ENCODE measurements around the gene SPATA31C2. TPM values are rescaled to one million over a fixed set of nuclear protein-coding genes. Genes with fewer than 3 reads are reported as not detected.
A peak's percentile ranks its signal among the peaks of the same experiment; 100 is the strongest.
"Not testable (repeated sequence)": the region's sequence is repeated elsewhere in the genome, so short reads cannot be mapped to it uniquely, and the experiment has no call there.

Gene SPATA31C2
- polyA plus RNA-seq (2013, experiment 1 of 2; ENCODE audit: insufficient read length), result not detected
- not detected for polyA plus RNA-seq (2013, experiment 2 of 2; ENCODE audit: insufficient read length)

- DNase-seq, result not testable (repeated sequence)
Observed at GRCh38 chr9:88138375-88138774, at the start of gene SPATA31C2. Gene SPATA31C2, minus strand, starts transcription at chr9:88138475. Its CDS starts 29 bp downstream, at chr9:88138446.

GRCh38 chr9:88187631-88188030 is 49.4 kb upstream of the SPATA31C2 start:
- DNase-seq, result peak; percentile 6

DNA sequence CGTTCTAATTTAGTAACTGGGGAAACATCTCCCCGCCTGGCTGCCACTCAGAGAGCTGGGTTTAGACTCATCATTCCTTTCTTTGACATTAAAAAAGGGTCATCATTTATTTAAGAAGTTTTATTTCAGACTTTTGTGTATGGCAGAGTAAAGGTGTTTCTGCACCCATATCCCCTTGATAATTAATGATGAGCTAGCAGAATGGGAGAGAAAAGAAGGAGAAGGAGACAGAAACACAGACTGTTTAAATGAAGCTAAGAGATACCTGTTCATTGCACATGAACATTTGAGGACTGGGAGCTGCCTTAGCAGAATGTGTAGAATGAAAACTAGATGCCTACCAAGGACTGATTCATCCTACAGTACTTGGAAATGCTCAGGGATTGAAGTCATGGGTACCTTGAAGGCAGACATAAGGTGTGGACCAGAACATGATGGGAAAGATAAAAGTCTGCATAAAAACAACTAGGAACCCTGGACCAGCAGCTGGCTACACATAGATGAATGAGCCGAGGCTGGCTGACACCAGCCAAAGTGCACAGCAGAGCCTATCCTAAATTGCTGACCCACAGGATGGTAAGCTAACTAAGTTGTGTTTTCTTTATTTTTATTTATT is 48.3 kb upstream of the SPATA31C2 start:
- no peak for DNase-seq

DNA sequence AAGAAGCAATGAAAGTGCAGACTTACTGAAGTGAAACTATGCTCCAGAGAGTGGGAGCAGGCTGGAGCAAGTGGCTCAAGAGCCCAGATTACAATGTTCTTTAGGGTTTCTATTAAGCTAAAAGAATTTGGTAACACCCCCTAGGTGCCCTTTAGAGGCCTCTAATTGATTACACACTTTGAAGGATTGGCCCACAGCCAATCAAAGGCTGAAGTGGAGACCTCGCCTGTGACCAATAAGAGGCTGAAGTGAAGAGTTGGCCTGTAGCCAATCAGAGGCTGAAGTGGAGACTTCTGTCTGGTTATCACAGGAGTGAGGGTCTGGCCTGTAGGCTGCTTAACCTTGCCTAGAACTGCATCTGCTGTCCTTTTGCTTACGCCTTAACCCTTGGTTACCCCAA is 46.7 kb upstream of the SPATA31C2 start:
- DNase-seq, result no peak

DNA sequence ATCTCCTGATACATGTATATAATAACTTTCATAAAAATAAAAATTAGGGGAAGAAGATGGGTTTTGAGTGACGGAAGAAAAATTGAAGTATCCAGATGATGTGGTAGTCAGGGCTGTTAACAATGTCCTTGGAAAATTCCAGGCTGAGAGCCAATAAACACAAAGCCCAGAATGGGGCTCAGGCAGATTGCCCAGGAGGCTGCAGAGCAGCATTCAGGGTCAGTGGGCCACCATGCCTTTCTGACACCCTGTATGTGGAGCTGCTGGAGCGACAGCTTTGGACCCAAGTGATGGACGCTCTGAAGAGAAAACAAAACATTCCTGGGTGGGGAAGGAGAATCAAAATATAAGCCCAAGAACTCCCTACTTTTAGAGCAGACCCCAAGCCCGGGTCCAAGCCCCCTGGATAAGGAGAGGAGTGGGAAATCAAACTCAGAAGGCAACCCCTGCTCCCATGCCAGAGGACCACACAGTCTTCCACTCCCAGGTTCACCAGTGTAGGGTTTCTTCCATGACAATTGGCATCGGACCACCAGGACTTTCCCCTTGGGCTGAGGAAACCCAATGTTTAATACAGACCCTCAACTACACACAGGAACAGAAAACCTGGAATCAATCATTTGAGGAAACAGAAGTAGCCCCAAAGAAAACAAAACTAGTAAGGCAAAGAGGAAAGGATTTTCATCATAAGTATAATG is 45.7 kb upstream of the SPATA31C2 start:
- peak; percentile 14 for DNase-seq

- no peak for DNase-seq
Observed at GRCh38 chr9:88182501-88182900, 44.2 kb upstream of the SPATA31C2 start.

DNA sequence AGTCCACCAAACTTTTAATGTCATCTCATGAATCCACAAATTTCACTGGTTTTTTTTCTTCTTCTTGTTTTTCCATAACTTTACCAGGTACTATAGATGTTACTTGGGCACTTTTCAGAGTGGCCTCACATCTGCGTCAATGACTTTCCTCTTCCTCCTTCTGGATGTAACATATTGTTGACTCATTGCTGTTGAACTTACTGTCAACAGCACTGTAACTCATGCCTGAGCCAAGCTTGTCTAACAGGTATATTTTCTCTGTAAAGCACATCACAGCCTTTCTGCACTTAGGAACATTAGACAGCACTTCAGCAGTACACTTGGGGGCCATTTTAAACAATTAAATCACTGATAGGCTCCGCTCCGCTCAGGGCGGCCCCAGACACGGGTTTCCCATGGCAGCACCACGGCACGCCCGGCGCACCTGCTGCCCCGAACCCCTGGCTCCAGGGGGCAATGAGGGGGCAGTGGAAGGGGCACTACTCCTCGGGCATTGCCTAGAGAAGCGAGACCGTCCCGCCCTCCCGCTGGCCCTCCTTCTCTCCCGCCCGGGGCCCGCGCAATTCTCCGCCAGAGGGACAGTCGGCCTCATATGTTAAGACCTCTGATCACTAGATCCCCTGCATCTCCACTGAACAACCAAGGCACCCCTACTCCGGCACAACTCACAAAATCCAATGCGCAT is 41.9 kb upstream of the SPATA31C2 start:
- DNase-seq, result no peak

GRCh38 chr9:88179062-88179521 is 40.8 kb upstream of the SPATA31C2 start:
- DNase-seq, result no peak

DNA sequence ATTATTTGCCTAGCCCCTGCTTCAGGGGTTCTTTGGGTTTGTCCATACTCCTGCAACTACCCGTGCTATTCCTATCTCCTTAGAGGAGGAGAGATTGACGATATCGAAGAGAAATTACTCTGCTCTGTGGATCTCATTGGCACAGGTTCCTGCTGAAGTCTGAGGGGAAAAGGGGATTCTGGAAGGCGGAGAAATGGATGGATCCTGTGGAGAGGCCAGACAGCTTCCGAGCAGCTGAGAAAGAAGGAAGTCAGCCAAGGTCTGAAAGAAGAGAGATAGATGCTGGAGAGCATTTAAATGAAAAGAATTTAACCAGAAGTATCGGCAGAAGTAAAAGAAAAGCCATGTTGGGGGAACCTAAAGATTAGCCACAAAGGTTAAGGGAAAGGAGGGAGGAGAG is 40.4 kb upstream of the SPATA31C2 start:
- DNase-seq, result no peak

- DNase-seq, result no peak
Observed at GRCh38 chr9:88177371-88177770, 39.1 kb upstream of the SPATA31C2 start.

- no peak for DNase-seq
Observed at GRCh38 chr9:88174324-88174723, 36.0 kb upstream of the SPATA31C2 start.

DNA sequence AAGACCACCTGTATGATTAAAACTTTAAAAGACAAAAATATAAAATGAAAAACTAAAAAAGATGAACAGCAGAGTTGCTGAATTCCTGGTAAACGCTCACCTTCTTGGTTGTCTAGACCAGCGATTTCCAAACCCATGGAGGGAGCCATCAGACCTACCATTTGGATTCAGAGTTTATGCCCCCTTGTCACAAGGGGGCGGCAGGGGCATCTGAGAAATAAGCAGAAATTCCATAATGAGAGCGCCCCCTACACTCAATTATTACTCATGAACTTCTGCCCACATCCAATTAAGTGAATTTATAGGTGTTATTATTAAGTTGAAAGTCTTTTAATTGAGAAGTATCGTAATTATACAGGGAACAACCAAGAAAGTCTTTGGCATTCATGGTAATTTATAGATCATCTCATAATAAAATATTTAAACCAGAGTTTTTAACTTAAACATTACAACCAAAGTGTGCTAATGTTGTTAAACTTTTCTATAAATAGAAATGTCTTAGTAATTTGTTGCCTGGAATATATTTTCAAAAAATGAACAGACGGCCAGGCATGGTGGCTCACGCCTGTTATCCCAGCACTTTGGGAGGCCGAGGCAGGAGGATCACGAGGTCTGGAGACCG is 35.2 kb upstream of the SPATA31C2 start:
- DNase-seq, result peak; percentile 69

GRCh38 chr9:88169700-88170099 is 31.4 kb upstream of the SPATA31C2 start:
- no peak for DNase-seq

GRCh38 chr9:88168564-88168963 is 30.3 kb upstream of the SPATA31C2 start:
- no peak for DNase-seq

DNA sequence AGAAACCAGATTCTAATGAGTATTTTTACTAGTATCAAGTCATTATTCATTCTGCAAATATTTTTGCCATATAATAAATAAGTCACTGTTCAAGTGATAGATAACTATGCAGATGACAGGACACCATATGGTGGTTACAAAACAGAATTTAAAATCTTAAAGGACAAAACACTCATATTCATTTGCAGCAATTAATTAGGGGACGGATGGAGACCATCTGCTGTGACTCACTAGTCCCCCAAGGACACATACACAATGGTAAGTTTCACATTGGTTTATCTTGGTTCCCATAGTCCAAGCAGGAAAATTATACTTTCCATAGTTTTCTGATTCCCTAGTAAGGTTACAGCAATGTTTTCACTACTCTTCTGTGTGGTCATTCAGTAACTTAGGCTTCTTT is 28.4 kb upstream of the SPATA31C2 start:
- DNase-seq, result no peak

DNA sequence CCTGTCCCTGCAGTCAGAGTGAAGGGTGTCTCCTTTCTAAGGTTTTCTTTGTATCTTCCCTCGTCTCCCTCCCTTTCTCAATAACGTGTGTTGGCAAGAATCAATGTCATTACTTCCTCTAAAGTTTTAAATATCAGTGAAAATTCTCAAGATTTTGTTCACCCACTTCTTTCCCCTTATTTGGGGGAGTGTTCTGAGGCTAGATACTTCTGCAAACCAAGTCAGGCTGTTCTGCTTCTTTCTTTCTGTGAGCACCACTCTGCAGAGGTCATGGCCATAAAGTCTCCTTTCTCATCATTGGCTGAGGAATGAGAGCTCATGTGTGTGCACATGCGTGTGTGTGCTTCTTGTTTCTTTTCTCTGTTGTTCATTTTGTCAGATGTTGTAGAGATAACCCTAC is 26.6 kb upstream of the SPATA31C2 start:
- no peak for DNase-seq

DNA sequence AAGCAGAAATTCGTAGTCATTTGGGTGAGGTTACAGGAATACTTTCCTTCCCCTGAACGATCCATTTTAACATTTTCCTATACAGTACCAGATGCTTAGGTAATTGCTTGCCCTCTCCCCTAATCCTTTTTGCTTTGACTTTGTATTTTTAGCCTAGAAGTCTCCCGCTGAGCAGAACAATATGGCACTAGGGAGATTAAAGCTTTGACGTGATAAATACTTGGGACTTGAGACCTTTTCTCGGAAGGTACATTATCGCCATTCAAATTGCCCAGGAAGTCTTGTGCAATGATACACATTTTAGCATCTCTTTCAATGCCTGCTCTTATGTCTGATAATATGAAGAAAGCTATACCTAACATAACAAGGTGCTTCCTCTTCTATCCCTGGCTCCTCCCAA is 22.9 kb upstream of the SPATA31C2 start:
- no peak for DNase-seq

- no peak for DNase-seq
Observed at GRCh38 chr9:88143957-88144625, 5.8 kb upstream of the SPATA31C2 start.

GRCh38 chr9:88143179-88143578 is 4.9 kb upstream of the SPATA31C2 start:
- no peak for DNase-seq

DNA sequence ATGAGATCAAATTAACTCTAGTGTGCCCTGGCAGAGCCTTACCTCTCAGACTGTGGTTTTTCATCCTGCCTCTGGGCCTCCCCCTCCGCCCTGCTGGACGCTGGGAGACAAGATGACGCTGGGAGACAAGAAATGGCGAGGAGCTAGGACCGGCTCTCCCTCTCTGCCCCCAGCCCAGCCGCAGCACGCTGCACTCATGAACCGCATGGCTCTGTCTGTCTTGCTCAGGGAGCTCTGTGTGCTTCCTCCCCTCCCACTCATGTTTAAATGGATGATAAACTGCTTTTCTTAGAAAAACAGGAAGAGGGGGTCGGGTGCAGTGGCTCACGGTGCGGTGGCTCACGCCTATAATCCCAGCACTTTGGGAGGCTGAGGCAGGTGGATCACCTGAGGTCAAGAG is 4.7 kb downstream of the SPATA31C2 start:
- not testable (repeated sequence) for DNase-seq

DNA sequence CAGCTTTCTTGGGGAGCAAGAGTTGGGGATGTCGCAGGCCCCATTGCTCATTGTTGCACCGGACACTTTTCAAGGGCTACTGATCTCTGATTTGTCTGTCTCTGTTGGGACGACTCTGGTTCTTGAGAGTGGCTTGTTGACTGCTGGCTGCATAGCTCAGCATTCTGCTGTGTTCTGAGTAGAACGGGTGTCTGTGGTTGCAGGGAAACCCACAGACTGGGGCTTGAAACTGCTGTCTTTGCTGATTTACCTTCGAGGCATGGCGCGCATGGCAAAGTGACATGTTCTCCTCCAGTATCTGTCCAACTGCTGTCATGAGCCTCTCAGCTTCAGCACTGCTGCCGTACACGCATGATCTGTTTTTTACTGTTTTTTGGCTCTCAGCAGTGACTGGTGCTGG is 8.7 kb downstream of the SPATA31C2 start:
- DNase-seq, result not testable (repeated sequence)

DNA sequence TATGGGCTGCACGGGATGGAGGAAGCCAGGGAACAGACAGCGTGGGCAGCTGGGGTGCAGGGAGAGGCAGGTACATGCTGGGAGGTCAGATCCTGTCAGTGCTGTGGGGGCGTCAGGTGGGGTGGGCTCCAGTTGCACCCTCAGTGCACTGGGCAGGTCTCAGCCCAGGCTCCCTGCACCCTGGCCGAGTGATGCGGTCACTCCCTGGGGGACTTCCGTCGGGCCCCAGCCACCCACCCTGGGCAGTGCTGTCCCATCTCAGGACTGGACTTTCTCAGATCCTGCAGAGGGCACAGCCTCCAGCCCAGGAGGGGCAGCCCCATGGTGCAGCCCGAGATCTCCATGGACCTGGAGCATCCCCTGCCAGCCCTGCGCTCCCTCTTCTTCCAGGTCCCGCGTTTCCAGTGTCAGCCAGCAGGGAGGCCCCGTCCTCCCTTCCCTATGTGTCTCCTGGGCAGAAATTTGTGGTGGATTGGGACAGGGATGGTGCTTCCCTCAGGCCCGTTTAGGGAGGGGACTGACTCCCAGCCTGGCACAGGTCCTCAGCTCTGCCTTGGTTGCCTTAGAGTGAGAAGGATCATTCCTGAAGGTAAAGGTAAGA is 10.5 kb downstream of the SPATA31C2 start:
- DNase-seq, result not testable (repeated sequence)
